ENCODE results near the gene SEC61B.

GRCh38 chr9:99177576-99178366, 44.3 kb upstream of the SEC61B start:
- TF ChIP-seq, protein P1, sequence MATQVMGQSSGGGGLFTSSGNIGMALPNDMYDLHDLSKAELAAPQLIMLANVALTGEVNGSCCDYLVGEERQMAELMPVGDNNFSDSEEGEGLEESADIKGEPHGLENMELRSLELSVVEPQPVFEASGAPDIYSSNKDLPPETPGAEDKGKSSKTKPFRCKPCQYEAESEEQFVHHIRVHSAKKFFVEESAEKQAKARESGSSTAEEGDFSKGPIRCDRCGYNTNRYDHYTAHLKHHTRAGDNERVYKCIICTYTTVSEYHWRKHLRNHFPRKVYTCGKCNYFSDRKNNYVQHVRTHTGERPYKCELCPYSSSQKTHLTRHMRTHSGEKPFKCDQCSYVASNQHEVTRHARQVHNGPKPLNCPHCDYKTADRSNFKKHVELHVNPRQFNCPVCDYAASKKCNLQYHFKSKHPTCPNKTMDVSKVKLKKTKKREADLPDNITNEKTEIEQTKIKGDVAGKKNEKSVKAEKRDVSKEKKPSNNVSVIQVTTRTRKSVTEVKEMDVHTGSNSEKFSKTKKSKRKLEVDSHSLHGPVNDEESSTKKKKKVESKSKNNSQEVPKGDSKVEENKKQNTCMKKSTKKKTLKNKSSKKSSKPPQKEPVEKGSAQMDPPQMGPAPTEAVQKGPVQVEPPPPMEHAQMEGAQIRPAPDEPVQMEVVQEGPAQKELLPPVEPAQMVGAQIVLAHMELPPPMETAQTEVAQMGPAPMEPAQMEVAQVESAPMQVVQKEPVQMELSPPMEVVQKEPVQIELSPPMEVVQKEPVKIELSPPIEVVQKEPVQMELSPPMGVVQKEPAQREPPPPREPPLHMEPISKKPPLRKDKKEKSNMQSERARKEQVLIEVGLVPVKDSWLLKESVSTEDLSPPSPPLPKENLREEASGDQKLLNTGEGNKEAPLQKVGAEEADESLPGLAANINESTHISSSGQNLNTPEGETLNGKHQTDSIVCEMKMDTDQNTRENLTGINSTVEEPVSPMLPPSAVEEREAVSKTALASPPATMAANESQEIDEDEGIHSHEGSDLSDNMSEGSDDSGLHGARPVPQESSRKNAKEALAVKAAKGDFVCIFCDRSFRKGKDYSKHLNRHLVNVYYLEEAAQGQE (IDR thresholded peaks at IDR 0.05; ENCODE audit: insufficient read depth in 1 of 2, low read depth in 2 of 2, low read length in 2 of 2), result no peak
- TF ChIP-seq TAF1 (IDR thresholded peaks at IDR 0.05; ENCODE audit: borderline replicate concordance, insufficient read depth, low read length), result no peak
- no peak for TF ChIP-seq POLR2AphosphoS5 (IDR thresholded peaks at IDR 0.05; ENCODE audit: low read depth, low read length)
- TF ChIP-seq SIN3A (IDR thresholded peaks at IDR 0.05; ENCODE audit: borderline replicate concordance, insufficient read depth, low read length), result no peak
- no peak for TF ChIP-seq FOXP2 (optimal IDR thresholded peaks at IDR 0.05; ENCODE audit: borderline replicate concordance, extremely low read depth, extremely low read length, insufficient read depth)
